Hematopoietic multipotent progenitor cell treated with erythropoietin and hydrocortisone succinate and interleukin-3 and kit ligand, for 17 days (in vitro differentiated cells): Measurements from ENCODE around the gene CD82.

Source experiments
- DNase-seq: peaks from one replicate; pipeline ENCODE4 v3.0.0-alpha.2; 2015; ENCODE audit warnings: low spot score

The CD82 gene

DNA sequence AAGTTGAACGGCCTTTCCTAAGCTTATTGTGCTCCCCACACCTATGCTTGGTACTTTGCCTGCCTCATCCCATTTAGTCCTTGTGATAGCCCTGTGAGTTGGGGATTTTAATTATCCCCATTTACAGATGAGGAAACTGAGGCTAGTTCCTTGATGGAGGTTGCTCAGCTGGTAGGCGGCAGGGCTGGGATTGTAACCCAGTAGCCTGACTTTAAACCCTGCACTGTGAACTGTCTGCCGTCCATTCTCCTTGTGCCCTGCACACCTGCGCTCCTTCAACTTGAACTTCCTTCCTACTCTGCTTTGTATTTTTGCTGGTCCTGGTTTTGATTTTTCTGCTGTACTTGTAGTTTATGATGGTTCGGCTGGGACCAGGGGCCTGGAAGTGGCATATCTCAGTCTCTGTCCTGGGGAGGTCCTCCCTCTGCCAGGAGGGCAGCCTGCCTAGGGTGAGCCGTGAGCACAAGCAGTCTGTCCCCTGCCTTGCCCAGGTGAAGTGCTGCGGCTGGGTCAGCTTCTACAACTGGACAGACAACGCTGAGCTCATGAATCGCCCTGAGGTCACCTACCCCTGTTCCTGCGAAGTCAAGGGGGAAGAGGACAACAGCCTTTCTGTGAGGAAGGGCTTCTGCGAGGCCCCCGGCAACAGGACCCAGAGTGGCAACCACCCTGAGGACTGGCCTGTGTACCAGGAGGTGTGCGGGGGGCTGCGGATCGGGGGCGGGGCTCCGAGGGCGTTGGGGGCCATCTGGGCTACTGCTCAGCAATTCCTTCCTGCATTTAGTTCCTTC lies 52.4 kb downstream of the CD82 start:
- DNase-seq = no peak

DNA sequence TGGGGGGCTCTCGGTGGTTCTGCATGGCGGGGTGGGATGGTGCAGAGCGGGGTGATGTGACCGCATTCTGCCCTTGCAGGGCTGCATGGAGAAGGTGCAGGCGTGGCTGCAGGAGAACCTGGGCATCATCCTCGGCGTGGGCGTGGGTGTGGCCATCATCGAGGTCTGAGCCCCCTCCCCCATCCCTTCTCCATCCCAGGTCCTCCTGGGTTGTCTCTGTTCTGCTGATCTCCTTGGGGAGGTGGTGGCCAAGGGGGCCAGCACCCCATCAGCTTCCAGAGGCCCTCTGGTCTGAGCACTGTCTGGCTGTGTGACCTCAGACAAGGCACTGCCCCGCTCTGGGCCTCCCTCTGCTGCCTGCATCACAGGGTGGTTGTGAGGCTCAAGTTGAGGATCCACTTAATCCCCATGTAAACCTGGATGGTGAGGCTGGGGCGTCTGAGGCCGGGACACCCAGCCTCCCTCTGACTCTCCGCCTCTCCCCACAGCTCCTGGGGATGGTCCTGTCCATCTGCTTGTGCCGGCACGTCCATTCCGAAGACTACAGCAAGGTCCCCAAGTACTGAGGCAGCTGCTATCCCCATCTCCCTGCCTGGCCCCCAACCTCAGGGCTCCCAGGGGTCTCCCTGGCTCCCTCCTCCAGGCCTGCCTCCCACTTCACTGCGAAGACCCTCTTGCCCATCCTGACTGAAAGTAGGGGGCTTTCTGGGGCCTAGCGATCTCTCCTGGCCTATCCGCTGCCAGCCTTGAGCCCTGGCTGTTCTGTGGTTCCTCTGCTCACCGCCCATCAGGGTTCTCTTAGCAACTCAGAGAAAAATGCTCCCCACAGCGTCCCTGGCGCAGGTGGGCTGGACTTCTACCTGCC lies 53.3 kb downstream of the CD82 start:
- DNase-seq = no peak

DNA sequence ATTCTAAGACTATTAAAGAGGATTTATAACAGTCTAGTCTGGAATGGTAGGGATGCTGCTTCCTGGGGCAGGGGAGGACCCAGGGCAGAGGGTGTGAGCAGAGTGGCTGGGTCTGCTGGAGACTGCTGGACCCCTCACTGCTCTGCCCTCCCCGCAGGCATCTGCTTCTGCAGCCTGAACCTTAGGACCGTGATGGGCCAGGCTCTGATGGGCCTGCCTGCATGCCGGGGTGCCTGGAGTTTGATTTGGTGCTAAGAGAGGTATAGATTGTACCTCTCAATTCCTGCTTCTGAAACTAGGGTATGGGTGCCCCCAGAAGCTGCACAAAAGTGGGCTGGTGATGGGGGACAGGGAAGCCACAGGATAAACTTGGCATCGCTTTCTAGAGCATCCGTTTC lies 54.9 kb downstream of the CD82 start:
- no peak for DNase-seq

DNA sequence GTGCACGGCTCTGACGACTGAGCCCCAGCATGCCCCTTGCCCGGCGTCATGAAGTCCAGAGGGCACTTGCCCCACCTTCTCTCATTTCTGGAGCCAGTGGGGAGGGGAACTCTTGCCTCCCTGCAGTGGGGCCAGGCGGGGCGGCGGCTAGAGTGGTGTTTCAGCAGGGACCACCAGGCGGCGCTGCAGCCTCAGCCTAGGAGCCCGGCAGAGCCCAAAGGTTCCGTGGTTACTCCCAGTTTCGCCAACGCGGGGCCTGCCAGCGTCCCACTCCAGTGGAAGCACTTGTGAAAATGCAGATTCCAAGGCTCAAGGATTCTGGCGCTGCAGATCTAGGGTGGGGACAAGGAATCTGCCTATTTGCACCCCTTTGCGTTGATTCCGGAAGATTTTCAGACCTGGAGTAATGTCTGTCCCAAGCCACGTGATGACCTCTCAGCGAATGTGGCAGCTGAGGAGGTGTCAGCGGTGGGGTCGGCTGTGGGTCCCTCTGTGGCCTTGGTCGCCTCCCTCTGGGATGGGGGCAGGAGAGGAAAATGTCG lies 55.7 kb downstream of the CD82 start:
- peak; percentile 67 for DNase-seq

DNA sequence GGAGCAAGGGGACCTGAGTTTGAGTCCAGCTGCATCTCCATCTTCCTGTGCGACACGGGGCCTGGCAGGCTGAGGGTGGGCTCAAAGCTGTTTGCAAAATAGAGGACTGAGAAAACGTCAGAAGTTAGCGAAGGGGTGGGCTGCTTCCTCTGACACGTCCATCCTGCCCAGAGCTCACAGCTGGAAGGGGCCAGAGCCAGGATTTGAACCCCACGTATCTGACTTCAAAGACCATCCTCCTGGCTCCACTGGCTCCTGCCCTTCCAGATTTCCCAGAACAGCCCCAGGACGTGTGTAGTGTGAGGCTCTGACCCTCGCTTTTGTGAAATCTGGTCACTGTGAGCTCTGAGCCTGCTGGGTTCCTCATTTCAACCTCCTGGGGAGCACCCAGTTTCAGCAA lies 56.3 kb downstream of the CD82 start:
- no peak for DNase-seq

DNA sequence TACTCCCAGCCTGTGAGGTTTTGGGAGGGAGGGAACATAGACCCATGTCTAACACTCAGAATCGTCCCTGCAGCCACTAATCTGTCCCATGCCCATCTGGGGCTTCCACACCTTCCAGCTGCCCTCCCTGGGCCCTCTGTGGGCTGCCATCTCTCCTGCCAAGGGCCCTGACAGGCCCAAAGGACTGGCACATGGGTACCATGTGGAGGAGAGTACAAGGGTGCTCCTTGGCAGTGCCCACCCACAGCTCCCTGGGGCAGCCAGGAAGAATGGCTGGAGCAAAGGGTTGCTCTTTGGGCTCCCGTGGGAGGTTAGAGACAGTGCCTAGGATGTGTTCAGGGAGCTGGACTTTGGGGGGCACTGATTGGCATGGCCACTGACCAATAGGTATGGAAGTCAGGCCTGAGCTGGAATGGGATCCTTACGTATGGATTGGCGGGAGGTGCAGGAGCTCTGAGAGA lies 56.8 kb downstream of the CD82 start:
- DNase-seq = no peak

DNA sequence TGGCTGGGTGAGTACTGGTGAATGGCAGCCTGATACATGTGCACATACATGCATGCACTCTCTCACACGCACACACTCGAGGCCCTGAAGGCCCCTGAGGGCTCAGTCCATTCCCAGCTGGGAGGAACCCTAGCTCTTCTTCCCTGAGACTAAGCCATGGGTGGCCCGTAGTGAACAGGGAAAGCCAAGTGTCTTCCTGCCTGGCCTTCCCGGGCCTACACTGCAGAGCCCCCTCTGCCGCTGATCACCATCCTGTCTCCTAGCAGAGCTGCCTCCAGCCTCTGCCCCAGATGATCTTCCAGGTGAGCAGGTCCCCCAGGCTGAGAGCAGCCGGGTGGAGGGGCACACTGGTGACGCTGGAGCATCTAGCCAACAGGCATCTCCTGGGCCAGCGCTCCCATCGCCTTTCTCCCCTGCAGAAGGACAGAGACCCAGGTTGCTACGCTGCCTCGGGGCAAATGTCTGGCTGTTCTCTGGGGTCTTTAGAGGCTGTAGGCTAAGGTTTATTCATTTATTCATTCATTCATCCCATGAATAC lies 57.3 kb downstream of the CD82 start:
- no peak for DNase-seq

DNA sequence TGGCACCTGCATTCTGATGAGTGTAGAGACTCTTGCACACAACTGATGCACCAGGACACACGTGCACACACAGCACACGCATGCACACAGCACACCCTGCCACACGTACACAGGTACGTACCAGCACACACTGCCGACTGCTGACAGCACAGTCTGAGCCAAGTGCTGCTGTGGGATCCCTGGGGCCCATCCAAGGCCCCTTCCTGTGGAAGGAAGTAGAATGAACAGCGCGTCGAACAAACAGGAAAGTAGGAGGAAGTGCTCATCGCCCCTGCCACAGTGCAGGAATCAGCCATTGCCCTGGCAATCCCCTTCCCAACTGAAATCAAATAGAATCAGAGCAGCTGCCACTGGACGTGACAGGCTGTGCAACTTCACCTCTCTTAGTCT lies 57.9 kb downstream of the CD82 start:
- DNase-seq = no peak

DNA sequence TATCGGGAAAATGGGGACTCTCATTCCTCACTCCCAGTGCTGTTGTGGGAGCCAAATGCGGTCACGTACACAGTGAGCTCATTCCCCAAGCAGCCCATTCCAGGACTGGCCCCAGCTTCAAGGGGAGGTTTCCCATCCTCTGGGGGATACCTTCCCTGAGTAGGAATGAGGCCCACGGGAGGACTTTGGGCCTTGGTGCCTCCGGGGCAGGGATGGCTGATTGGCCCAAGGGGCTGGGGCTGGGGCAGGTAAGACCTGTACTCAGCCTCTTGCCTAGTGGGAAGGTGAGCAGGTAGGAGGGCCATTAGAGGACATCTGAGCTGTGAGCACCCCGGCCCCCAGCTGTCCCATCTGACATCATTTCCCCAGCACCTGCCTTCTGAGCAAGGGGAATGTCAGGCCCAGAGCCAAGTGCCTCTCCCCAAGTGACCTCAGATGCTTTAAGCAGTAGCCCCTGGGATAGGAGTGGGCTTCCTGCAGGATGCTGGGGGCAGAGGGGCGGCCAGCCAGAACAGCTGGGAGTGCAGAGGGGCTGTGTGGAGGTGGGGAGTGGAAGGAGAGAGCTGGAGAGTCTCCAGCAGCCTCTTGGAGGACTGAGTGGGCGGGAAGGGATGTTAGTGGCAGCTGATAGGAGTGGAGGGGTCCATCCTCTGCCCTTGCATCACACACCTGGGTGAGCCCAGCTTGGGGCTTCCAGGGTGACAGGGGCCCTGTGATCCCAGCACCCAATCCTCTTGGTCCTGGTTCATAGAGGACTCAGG lies 58.4 kb downstream of the CD82 start:
- DNase-seq = no peak

DNA sequence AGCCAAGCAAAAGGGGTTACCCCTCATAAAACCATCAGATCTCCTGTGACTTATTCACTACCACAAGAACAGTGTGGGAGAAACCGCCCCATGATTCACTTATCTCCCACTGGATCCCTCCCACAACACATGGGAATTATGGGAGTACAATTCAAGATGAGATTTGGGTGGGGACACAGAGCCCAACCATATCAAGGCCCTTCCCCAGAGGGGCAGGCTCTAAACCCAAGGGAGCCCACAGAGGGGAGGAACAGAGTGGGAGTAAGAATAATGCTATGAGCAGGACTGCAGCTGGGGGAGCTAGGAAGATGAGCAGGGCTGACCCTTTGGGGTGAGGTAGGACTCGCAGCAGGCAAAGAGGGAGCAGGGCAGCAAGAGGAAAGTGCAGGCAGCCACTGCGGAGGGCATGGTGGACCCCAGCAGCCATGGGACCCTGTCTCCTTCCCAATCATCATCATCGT lies 59.3 kb downstream of the CD82 start:
- DNase-seq = no peak

DNA sequence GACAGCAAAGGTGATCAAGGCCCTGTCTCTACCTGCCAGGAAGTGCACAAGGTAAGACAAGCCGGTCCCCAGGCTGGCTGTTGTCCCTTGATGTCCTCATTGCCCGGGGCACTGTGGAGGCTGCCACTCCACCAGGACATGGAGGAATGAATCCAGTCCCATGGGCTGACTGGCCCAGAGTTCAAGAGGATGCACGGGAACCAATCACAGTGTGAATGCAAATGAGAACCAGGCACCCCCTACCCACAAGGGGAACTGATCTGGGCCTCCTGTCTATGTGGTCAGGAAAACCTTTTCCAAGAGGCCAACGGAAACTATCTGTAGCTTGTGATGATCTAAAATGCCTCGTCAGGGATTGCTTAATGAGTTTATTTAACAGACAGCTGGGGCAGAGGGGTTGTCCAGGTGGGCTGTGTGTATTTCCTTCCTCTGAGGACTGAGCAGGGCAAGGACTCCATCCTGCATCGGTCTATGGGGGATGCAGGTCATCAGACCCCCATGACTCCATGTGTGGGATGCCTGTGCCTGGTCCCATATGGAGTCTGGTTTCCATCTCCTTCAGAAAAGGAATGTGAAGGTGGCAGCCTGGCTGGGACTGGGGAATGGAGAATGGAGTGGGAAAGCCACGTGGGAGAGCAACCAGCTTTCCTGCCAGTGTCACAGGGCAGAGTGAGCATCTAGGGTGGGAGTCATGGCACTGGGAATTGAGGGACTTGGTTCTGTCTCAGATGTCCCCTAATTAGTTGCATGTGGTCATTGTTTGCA lies 60.5 kb downstream of the CD82 start:
- no peak for DNase-seq

DNA sequence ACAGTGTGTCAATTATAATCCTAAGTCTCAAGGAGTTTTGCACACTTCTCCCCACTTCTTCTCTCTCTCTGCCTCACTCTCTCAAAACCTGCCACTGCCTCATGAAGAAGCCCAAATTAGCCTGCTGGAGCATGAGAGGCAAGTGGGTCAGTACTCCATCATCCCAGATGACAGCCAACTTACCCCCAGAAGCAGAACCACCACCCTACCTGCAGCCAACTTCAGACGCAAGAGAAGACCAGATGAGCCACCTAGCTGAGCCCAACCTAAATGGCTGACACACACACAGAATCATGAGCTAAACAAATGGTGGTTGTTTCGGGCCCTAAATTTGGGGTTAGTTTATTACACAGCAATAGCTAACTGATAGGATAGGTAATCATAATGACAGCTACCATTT lies 61.2 kb downstream of the CD82 start:
- DNase-seq = no peak

DNA sequence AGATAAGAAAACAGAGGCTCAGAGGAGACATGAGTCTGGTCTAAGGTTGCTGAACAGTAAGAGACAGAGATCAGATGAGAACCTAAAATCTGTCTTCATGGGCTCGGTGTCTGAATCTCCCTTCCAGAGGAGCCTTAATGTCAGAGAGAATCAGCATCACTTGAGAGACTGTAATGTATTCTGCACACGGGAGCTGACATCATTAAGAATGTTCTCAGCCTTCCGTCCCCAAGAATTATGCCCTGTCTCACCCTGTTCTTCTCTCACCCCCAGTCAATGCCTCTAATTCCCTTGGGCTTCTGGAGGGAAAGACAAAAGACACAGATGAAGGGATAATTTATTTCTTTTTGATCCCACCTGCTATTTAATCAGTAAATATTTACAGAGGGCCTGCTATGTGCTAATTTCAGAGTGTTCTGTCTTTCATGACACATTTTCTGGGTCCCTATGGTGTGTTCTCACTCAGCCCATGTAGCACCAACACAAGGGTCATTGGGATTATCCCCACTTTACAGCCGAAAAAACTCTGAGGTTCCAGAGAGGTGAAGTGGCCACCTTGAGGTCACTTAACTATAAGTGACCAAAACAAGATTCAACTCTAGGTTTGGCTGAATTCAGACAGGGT lies 61.8 kb downstream of the CD82 start:
- DNase-seq = no peak

DNA sequence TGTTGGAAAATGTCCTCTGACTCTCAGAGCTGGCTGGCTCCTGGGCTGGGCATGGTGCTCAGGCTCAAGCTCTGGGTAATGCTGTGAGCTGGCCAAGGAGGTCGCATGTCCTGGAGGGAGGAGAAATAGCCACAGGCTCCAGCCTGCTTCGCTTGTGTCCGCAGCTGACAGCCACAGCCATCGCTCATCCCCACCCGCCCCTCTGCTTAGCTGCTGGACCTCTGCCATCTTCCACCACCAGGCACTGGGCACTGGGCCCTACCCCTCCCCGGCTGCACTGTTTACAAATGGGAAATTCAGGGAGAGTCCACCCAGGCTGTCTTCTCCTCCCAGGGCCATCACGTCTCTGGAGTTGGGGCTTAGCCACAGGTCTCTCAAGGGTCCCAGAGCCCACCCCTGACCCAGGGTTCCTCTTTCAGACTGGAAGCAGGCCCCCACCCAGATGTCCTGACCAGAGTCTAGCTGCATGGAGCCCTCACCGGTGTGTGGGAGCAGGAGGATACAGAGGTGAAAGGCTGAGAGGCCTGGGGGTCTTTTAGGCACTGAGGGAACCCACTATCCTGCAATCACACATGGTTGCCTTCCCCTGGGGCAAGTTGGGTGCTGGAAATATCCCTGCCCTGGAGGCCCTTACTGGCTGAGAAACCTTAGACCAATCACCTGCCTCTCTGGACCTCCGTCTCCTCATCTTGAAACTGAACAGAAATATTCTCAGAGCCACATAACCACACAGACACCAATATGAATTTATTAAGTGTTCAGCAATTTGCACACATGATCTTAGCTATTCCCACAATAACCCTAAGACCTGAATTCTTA lies 62.7 kb downstream of the CD82 start:
- DNase-seq = no peak

DNA sequence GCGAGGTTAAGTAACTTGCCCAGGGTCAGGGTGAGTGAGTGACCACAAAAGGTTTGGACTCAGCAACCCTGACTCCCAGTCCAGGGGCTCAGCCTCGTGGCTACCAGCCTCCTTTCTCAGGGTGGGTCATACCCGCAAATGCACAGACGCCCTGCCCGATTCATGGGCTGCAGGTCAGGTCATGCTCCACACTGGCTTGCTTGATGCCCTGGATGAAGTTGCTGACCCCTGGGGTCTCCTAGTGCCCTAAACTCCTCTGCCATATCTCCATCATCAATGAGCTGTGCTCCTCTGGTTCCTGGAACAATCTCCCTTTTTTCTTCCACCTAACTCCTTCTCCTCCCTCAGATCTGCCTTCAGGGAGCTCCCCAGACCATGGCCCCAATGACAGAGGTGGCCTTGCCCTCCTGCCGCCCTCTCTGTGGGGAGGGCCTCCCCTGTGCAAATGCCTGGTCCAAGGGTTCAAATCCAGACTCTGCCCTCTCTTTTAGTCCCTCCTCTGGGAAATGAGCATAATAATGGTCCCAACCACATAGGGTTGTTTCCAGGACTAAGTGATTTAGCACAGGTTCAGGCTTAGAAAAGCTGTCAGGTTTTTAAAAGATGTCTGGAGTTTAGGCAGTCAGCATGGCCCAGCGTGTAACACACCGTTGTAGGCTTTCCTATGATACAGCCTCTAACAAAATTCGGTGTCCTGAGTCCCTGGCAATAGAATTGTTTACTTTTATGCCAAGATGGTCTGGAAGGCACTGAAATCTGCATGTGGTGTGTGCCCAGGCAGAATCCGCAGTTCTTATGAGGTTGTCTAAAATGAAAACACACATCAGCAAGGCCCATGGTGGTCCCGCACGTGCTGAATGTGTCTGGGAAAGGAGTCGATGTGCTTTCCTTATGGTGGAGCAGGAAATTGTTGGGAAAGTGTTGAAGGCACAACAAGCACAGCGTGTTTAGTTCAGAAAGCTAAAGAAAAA lies 63.6 kb downstream of the CD82 start:
- no peak for DNase-seq

DNA sequence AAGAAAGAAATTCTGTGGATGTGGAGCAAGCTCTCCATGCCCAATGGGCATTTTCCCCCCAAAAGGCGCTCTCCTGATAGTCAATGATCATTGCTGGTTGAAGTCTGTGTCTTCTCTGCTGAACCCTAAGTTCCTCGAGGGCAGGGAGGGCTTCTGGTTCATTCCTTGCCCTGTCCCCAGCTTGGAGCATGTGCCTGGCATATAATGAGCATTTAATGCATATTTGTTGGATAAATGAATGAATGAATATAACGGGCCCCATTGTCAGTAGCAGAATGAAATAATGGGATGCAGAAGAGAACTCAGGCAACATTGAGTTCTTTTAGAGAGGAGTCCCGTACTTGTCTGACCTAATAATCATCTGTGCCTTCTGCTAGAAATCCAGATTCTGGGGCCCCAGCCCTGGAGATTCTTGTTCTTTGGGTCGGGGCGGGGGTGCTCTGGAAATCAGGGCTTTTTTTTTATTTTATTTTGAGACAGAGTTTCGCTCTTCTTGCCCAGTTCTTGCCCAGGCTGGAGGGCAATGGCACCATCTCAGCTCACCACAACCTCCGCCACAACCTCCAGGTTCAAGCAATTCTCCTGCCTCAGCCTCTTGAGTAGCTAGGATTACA lies 64.4 kb downstream of the CD82 start:
- no peak for DNase-seq

DNA sequence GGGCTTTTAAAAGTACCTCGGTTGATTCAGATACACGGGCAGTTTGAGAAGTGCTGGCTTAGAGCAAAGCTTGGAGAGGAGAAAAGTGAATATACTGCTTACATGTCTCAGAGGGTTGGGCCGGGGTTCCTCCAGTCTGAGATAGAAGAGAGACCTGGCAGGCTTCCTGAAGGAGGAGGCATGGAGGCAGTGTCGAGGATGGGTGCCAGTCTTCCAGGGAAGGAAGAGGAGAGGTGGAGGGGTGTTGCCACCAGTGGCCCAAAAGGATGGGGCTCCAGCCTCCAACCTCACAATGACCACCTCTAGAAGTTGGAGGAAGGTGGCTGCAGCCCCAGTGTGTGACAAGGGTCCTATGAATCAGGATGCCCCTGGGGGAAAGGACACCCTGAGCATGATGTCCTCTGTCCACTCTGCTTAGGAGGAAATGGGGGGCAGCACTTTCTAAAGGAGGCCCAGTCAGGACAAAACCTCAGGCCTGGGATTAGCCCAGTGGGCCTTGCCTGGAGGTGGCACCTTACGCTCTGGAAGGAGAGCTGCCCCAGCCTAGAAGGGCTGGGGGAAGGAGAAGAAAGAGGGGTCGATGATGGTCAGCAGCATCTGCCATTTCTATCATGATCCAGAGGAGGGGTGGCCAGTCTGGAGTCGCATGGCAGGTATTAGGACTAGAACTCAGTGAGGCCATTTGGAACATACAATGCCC lies 65.2 kb downstream of the CD82 start:
- DNase-seq = no peak

DNA sequence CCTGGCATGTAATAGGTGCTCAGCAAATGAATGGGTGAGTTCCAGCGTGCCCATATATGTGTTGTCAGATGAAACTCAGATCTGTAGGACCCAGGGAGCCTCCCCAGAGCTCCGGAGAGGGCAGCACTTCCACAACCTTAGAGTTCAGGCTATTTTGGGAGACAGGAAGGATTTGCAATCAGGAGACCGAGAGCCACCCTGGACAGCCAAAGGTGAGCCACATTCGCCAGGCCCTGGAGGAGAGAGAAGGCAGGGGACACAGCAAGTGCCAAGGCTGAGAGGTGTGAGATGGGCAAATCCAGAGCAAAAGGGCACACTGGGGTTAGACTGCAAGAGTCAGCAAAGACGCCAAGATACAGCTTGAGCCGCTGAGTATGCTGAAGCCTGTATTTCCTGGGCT lies 66.4 kb downstream of the CD82 start:
- no peak for DNase-seq
